HEK293 (cell line): ENCODE data around the gene MT2A.
A peak's percentile ranks its signal among the peaks of the same experiment; 100 is the strongest.

Source experiments
- CTCF ChIA-PET: fragments of 350-600 bp; formaldehyde crosslinking; extraction: SDS; loops from one replicate; lab custom pipeline; 2021; ENCODE audit warnings: antibody characterized with exemption; lab: Yijun Ruan, JAX
- POLR2A ChIA-PET: fragments of 300-600 bp; formaldehyde crosslinking; extraction: SDS; loops from one replicate; lab custom pipeline; 2020; ENCODE audit warnings: antibody characterized with exemption, inconsistent platforms; lab: Yijun Ruan, JAX
- H3K27ac ChIP-seq: fragments of 200-500 bp; sonication (Bioruptor generic); 2 replicates; pipeline ENCODE4 v1.5.1; 2014; ENCODE audit warnings: low read depth, low read length, control low read depth, inconsistent platforms; ENCODE audit errors: extremely low read depth
- H3K36me3 ChIP-seq, 2 experiments: fragments of 200-500 bp in 1 of 2; sonication (Bioruptor generic) in 1 of 2; 1 replicate in 1 of 2; 2 replicates in 1 of 2; pipeline ENCODE4 v1.5.1; 2014 to 2017; ENCODE audit warnings: inconsistent platforms in 2 of 2, low read length in 2 of 2; ENCODE audit not compliant: control insufficient read depth in 2 of 2, insufficient read depth in 1 of 2
- H3K4me1 ChIP-seq: fragments of 200-500 bp; sonication (Bioruptor generic); 2 replicates; pipeline ENCODE4 v1.5.1; 2014; ENCODE audit warnings: mild to moderate bottlenecking, low read length, inconsistent platforms; ENCODE audit not compliant: control insufficient read depth, insufficient read depth
- H3K4me3 ChIP-seq: 2 replicates; pipeline ENCODE4 v1.5.1; 2011; ENCODE audit warnings: low read depth, mild to moderate bottlenecking, control low read depth, low read length, moderate library complexity
- H3K9me3 ChIP-seq: fragments of 200-500 bp; sonication (Bioruptor generic); 2 replicates; pipeline ENCODE4 v1.5.1; 2014; ENCODE audit warnings: low read depth, low read length, inconsistent platforms; ENCODE audit not compliant: control insufficient read depth, insufficient read depth
- BCL11A ChIP-seq: fragments of 450-650 bp; formaldehyde crosslinking; IDR thresholded peaks from 2 replicates; pipeline ENCODE4 v1.5.1; 2016; ENCODE audit warnings: low read depth, missing biosample characterization, missing genetic modification characterization
- GFI1B ChIP-seq: fragments of 450-650 bp; formaldehyde crosslinking; IDR thresholded peaks from 2 replicates; pipeline ENCODE4 v1.5.1; 2016; ENCODE audit warnings: missing biosample characterization, missing genetic modification characterization
- KLF1 ChIP-seq: fragments of 450-650 bp; formaldehyde crosslinking; IDR thresholded peaks from 2 replicates; pipeline ENCODE4 v1.5.1; 2016; ENCODE audit warnings: missing biosample characterization, missing genetic modification characterization
- SCRT1 ChIP-seq: fragments of 450-650 bp; formaldehyde crosslinking; IDR thresholded peaks from 2 replicates; pipeline ENCODE4 v1.5.1; 2016; ENCODE audit warnings: missing biosample characterization, missing genetic modification characterization, borderline replicate concordance
- ZFP41 ChIP-seq: fragments of 450-650 bp; formaldehyde crosslinking; IDR thresholded peaks from 2 replicates; pipeline ENCODE4 v1.5.1; 2016; ENCODE audit warnings: missing biosample characterization, missing genetic modification characterization, borderline replicate concordance
- ZIC2 ChIP-seq: fragments of 450-650 bp; formaldehyde crosslinking; IDR thresholded peaks from 2 replicates; pipeline ENCODE4 v1.5.1; 2016; ENCODE audit warnings: missing biosample characterization, missing genetic modification characterization
- ZNF121 ChIP-seq: fragments of 450-650 bp; formaldehyde crosslinking; IDR thresholded peaks from 2 replicates; pipeline ENCODE4 v1.5.1; 2016; ENCODE audit warnings: missing biosample characterization, missing genetic modification characterization
- ZNF138 ChIP-seq: fragments of 450-650 bp; formaldehyde crosslinking; IDR thresholded peaks from 2 replicates; pipeline ENCODE4 v1.5.1; 2016; ENCODE audit warnings: missing biosample characterization, missing genetic modification characterization, borderline replicate concordance
- ZNF174 ChIP-seq: fragments of 450-650 bp; formaldehyde crosslinking; IDR thresholded peaks from 2 replicates; pipeline ENCODE4 v1.5.0; 2017; ENCODE audit warnings: missing biosample characterization, mild to moderate bottlenecking, missing genetic modification characterization
- ZNF2 ChIP-seq: fragments of 450-650 bp; formaldehyde crosslinking; IDR thresholded peaks from 2 replicates; pipeline ENCODE4 v1.5.1; 2016; ENCODE audit warnings: missing biosample characterization, missing genetic modification characterization
- ZNF211 ChIP-seq: fragments of 450-650 bp; formaldehyde crosslinking; IDR thresholded peaks from 2 replicates; pipeline ENCODE4 v1.5.1; 2016; ENCODE audit warnings: low read depth, missing biosample characterization, missing genetic modification characterization
- ZNF248 ChIP-seq: fragments of 450-650 bp; formaldehyde crosslinking; IDR thresholded peaks from 2 replicates; pipeline ENCODE4 v1.5.1; 2017; ENCODE audit warnings: missing biosample characterization, missing genetic modification characterization
- ZNF366 ChIP-seq: fragments of 450-650 bp; formaldehyde crosslinking; conservative IDR thresholded peaks from 2 replicates; pipeline ENCODE4 v1.5.1; 2016; ENCODE audit warnings: missing biosample characterization, missing genetic modification characterization
- ZNF544 ChIP-seq: fragments of 450-650 bp; formaldehyde crosslinking; IDR thresholded peaks from 2 replicates; pipeline ENCODE4 v1.5.0; 2017; ENCODE audit warnings: missing biosample characterization, missing genetic modification characterization
- ZNF560 ChIP-seq: fragments of 450-650 bp; formaldehyde crosslinking; IDR thresholded peaks from 2 replicates; pipeline ENCODE4 v1.5.1; 2017; ENCODE audit warnings: missing biosample characterization, missing genetic modification characterization, borderline replicate concordance
- ZNF571 ChIP-seq: fragments of 450-650 bp; formaldehyde crosslinking; IDR thresholded peaks from 2 replicates; pipeline ENCODE4 v1.5.0; 2017; ENCODE audit warnings: missing biosample characterization, missing genetic modification characterization
- ZNF747 ChIP-seq: fragments of 450-650 bp; formaldehyde crosslinking; IDR thresholded peaks from 2 replicates; pipeline ENCODE4 v1.5.1; 2016; ENCODE audit warnings: missing biosample characterization, missing genetic modification characterization
- ZNF768 ChIP-seq: fragments of 450-650 bp; formaldehyde crosslinking; IDR thresholded peaks from 2 replicates; pipeline ENCODE4 v1.5.1; 2018; ENCODE audit warnings: missing biosample characterization, mild to moderate bottlenecking, missing genetic modification characterization
- TF ChIP-seq, protein P1 (sequence below): fragments of 450-650 bp; formaldehyde crosslinking; conservative IDR thresholded peaks from 2 replicates; pipeline ENCODE4 v1.5.1; 2016; ENCODE audit warnings: low read depth, missing biosample characterization, missing genetic modification characterization
- TF ChIP-seq, protein P2 (sequence below): fragments of 450-650 bp; formaldehyde crosslinking; IDR thresholded peaks from 2 replicates; pipeline ENCODE4 v1.5.1; 2016; ENCODE audit warnings: missing biosample characterization, missing genetic modification characterization
- TF ChIP-seq, protein P3 (sequence below): fragments of 450-650 bp; formaldehyde crosslinking; IDR thresholded peaks from 2 replicates; pipeline ENCODE4 v1.5.1; 2016; ENCODE audit warnings: missing biosample characterization, missing genetic modification characterization
- TF ChIP-seq, protein P4 (sequence below): fragments of 450-650 bp; formaldehyde crosslinking; IDR thresholded peaks from 2 replicates; pipeline ENCODE4 v1.5.1; 2016; ENCODE audit warnings: missing biosample characterization, missing genetic modification characterization

MT2A gene

DNA sequence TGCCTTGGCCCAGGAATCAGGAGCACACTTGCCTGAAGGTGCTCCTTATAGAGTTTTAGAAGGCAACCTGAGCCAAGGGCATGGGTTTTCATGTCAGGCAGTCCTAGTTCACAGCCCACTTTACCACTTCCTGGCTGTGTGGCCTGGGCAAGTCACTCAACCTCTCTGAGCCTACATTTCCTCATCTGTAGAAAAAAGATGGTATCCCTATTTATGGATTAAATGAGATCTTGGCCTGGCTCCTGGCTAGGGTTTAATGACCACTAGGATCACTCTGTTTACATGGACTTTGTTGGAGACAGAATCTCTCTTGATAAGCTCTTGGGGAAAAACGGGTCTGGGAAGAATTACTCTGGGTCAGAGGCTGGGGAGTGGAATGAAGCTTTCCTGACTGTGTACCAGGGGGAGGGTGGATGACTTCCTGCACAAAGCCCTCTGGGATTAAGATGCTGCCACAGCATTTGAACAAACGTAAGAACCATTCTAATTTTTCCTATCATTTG lies 2.3 kb downstream of the MT2A start (continued):
- TF ChIP-seq, protein P1, sequence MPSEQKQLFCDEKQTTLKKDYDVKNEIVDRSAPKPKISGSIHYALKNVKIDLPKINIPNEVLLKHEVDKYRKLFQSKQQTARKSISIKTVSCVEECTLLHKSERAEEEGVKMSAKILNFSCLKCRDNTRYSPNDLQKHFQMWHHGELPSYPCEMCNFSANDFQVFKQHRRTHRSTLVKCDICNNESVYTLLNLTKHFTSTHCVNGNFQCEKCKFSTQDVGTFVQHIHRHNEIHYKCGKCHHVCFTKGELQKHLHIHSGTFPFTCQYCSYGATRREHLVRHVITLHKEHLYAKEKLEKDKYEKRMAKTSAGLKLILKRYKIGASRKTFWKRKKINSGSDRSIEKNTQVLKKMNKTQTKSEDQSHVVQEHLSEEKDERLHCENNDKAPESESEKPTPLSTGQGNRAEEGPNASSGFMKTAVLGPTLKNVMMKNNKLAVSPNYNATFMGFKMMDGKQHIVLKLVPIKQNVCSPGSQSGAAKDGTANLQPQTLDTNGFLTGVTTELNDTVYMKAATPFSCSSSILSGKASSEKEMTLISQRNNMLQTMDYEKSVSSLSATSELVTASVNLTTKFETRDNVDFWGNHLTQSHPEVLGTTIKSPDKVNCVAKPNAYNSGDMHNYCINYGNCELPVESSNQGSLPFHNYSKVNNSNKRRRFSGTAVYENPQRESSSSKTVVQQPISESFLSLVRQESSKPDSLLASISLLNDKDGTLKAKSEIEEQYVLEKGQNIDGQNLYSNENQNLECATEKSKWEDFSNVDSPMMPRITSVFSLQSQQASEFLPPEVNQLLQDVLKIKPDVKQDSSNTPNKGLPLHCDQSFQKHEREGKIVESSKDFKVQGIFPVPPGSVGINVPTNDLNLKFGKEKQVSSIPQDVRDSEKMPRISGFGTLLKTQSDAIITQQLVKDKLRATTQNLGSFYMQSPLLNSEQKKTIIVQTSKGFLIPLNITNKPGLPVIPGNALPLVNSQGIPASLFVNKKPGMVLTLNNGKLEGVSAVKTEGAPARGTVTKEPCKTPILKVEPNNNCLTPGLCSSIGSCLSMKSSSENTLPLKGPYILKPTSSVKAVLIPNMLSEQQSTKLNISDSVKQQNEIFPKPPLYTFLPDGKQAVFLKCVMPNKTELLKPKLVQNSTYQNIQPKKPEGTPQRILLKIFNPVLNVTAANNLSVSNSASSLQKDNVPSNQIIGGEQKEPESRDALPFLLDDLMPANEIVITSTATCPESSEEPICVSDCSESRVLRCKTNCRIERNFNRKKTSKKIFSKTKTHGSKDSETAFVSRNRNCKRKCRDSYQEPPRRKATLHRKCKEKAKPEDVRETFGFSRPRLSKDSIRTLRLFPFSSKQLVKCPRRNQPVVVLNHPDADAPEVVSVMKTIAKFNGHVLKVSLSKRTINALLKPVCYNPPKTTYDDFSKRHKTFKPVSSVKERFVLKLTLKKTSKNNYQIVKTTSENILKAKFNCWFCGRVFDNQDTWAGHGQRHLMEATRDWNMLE (tag by site-specific recombination): no peak
- peak; percentile 97 for TF ChIP-seq ZNF768 (tag by site-specific recombination)

DNA sequence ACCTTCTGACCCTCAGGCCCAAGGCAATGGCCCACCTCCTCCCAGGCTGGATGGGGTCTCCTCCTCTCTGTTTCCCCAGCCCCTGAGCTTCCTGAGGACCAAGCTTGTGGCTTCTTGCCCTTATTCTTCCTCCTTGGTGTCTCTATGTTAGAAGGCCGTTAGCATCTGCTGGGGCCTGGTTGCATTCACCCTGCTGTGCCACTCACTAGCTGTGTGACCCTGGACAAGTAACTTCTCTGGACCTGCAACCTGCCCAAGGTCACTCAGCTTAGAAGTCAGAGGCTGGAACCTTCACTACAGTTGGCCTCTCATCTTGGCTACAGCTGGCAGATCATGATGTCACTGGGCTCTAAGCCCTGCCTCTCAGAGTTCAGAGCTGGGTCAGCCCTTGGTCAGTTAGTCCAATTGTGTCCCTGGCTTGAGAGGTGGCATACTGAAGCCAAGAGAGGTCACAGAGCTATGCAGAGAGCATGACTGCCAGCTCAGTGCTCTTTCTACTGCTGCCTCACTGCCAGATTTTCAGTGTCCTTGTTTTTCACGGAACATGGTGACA lies 3.0 kb downstream of the MT2A start:
- ChIA-PET POLR2A (interaction anchor here (1.6 kb wide), 1 partner anchor 14 kb away, joined by 5 read pairs; the partner anchor contains the start of gene MT1E), CTCF (interaction anchor here (0.9 to 1.7 kb wide), 4 partner anchors 9 to 71 kb away, joined by 3 to 4 read pairs (median 4); partner anchors contain the start of gene MT1X)
- no peaks in the 10 kb centered on the region for H3K36me3 ChIP-seq
- TF ChIP-seq, protein P2, sequence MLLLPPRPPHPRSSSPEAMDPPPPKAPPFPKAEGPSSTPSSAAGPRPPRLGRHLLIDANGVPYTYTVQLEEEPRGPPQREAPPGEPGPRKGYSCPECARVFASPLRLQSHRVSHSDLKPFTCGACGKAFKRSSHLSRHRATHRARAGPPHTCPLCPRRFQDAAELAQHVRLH (tag by site-specific recombination): no peak
- TF ChIP-seq ZNF544 (tag by site-specific recombination) (no peak), ZNF248 (no peak), ZNF211 (no peak), ZFP41 (tag by site-specific recombination) (no peak), ZIC2 (no peak), ZNF747 (tag by site-specific recombination) (no peak), KLF1 (tag by site-specific recombination) (no peak), BCL11A (no peak), ZNF560 (tag by site-specific recombination) (no peak), ZNF571 (tag by site-specific recombination) (no peak)
- TF ChIP-seq, protein P3, sequence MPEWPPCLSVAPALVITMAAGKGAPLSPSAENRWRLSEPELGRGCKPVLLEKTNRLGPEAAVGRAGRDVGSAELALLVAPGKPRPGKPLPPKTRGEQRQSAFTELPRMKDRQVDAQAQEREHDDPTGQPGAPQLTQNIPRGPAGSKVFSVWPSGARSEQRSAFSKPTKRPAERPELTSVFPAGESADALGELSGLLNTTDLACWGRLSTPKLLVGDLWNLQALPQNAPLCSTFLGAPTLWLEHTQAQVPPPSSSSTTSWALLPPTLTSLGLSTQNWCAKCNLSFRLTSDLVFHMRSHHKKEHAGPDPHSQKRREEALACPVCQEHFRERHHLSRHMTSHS (tag by site-specific recombination): no peak
- TF ChIP-seq, protein P4, sequence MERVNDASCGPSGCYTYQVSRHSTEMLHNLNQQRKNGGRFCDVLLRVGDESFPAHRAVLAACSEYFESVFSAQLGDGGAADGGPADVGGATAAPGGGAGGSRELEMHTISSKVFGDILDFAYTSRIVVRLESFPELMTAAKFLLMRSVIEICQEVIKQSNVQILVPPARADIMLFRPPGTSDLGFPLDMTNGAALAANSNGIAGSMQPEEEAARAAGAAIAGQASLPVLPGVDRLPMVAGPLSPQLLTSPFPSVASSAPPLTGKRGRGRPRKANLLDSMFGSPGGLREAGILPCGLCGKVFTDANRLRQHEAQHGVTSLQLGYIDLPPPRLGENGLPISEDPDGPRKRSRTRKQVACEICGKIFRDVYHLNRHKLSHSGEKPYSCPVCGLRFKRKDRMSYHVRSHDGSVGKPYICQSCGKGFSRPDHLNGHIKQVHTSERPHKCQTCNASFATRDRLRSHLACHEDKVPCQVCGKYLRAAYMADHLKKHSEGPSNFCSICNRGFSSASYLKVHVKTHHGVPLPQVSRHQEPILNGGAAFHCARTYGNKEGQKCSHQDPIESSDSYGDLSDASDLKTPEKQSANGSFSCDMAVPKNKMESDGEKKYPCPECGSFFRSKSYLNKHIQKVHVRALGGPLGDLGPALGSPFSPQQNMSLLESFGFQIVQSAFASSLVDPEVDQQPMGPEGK (tag by site-specific recombination): no peak
- peaks cover 3% of the 10 kb centered on the region; the same call in 1 of the 2 replicates for H3K4me1 ChIP-seq
- H3K27ac ChIP-seq: no peak overlapping the region
- no peaks in the 10 kb centered on the region for H3K9me3 ChIP-seq
- no peak overlapping the region for H3K4me3 ChIP-seq

DNA sequence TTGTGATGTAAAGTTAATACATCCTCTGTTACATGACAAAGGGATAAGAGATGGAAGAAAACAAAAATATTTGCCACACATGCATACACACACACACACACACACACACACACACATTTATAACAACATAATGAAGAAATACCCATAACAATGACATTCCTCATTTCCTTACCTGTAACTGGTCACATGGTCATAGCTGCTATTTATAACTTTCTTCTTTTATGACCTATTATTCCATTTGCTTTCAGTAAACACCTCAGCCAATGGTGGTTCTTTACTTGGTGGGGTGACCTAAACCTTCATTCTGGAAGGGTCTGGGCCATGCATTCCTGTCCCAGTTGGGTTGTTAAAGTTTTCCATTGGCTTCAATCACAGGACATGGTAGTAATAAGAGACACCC lies 5.3 kb downstream of the MT2A start:
- Histone ChIP-seq H3K36me3 (no peaks in the 10 kb centered on the region), H3K4me1 (peaks cover 3% of the 10 kb centered on the region; the same call in 1 of the 2 replicates), H3K27ac (no peak overlapping the region), H3K4me3 (no peak overlapping the region), H3K9me3 (no peaks in the 10 kb centered on the region)
- POLR2A ChIA-PET: interaction anchor here (0.8 kb wide), 1 partner anchor 62 kb away, joined by 3 read pairs; no protein-coding TSS in a partner anchor
- CTCF ChIA-PET: no interaction called here
- TF ChIP-seq ZNF121 (no peak), SCRT1 (tag by site-specific recombination) (no peak), ZNF174 (tag by site-specific recombination) (no peak), ZNF138 (tag by site-specific recombination) (no peak), ZNF2 (tag by site-specific recombination) (no peak), GFI1B (tag by site-specific recombination) (no peak), ZNF366 (tag by site-specific recombination) (no peak)
- TF ChIP-seq, protein P3 (tag by site-specific recombination): no peak
